HS-27A (cell line): ENCODE results near the gene MYO5B.
"Not testable (repeated sequence)": the region's sequence is repeated elsewhere in the genome, so short reads cannot be mapped to it uniquely, and the experiment has no call there.

Experiments used
- DNase-seq: peaks from one replicate; pipeline ENCODE4 v3.0.0-alpha.2; 2012; ENCODE audit warnings: low read depth, missing footprints

The MYO5B gene

GRCh38 chr18:50099725-50100407 lies 95.1 kb downstream of the MYO5B start:
- no peak for DNase-seq

- no peak for DNase-seq
Measured at GRCh38 chr18:50097702-50098101, 97.2 kb downstream of the MYO5B start.

DNA sequence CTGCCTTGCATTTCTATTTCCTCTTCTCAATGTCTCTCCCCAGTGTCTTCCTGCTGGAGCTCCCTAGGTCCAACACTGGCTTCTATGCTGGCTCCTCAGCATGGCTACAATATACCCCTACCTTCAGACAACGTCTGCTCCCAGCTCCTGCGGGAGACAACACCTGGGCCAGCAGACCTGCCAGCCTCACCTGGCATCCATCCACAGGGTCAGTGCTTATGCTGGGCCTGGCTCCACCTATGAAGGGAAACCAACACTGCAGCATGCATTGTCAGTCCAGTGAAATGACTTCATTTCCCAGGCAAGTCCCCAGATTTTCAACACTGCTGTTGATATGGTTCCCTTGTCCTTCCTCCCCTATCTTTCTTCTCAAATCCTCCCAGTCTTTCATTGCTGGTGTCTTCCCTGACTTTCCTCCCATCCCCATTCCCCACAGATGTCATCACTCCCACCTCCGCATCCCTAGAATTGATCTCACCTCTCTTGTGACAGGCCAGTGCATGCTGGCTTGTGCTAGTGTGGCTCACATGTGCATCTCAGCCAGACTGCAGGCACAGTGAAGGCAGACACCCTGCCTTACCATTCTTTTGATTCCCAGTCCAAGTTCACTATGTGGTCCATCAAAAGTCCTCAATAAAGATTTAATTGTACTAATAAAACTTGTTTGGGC lies 98.0 kb downstream of the MYO5B start:
- DNase-seq = no peak

- not testable (repeated sequence) for DNase-seq
Measured at GRCh38 chr18:50094786-50095185, 100.2 kb downstream of the MYO5B start.

GRCh38 chr18:50094221-50094773 lies 100.7 kb downstream of the MYO5B start:
- no peak for DNase-seq

DNA sequence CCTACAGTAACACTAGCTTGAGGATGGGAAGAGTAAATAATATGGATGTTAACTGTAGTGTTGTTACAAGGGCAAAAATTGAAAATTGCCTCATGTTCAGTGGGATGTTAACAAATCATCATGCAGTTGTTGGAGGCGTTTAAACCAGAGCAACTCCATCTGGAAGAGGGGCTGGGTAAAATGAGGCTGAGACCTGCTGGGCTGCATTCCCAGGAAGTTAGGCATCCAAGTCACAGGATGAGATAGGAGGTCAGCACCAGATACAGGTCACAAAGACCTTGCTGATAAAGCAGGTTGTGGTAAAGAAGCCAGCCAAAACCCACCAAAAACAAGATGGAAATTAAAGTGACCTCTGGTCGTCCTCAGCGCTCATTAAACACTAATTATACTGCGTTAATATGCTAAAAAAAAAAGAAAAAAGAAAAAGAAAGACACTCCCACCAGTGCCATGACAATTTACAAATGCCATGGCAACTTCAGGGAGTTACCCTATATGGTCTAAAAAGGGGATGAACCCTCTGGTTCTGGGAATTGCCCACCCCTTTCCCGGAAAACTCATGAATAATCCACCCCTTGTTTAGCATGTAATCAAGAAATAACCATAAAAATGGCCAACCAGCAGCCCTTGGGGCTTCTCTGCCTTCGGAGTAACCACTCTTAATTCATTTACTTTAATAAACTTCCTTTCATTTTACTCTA lies 101.4 kb downstream of the MYO5B start:
- DNase-seq = no peak

DNA sequence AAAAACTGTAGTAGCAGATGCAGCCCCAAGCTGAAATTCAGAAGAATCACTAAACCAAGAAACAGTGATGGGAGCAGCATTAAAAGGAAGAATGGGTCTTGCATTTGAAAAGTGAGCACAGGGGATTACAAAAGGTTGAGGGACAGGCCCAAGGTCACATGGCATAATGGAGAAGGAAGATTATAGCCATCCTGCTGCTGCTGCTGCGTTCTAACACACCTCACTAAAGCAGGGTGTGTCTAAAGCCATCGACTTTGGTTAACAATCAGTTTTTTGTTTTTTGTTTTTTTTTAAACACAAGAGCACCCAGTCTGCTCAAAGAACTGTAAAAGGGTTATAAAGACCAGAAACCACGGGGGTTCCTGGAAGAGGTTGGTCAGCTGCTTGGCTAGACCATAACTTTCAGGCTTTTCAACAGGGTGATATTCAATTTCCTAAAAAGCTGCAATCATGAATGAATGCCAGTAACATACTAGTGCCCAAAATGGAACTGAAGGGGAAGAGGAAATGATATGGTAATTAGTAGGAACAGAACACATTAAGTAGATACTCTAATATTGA lies 102.6 kb downstream of the MYO5B start:
- DNase-seq = no peak

DNA sequence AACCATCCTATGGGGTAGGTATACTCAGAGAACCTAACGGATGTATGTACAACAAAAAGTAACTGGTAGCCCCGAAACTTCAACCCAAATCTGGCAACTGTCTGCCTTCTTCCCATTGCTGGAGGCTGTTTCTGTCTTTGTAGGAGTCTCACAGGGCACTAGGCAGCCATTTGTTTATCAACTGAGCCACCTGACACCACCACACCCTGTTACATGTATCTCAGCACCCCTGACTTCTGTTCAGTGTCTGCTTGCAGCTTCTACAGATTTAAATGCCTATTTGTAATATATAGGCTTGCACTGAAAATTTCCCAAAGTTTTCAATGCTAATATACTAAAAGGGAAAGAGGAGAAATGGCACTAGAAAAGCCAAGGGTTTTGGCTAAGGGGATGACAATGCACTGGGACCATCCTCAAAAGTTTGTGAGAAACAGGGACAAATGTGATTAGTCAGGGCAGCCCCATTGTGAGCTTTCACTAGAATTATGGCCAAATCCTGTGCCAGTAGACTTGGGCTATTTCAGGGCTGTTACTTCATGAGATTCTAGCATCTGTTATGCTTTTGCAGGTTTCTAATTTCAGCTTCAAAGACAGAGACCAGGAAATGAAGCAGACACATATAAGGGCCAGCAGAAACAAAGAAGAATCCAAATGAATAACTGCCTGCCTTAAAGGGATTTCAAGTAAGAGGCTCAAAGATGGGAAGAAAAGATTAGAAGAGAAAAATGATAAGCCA lies 103.3 kb downstream of the MYO5B start:
- no peak for DNase-seq

GRCh38 chr18:50090370-50091312 lies 104.3 kb downstream of the MYO5B start:
- no peak for DNase-seq

- no peak for DNase-seq
Measured at GRCh38 chr18:50089702-50090101, 105.2 kb downstream of the MYO5B start.

DNA sequence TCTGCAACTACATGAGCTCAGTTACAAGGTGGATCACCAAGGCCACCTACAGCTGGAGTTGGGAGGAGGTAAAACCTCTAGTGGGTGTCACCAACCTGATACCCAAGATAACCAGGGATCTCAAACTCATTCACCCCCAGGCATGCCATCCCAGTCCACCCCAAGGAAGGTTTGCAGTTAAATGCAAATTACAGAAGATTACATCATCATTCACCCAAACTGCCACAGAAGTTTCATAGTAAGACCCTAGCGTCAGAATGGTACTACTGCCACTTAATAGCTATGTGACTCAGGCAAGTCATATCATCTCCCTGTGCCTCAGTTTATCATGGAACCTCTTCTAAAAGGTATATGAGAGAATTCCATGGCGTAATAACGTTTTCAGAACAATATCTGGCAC lies 111.2 kb downstream of the MYO5B start:
- no peak for DNase-seq

DNA sequence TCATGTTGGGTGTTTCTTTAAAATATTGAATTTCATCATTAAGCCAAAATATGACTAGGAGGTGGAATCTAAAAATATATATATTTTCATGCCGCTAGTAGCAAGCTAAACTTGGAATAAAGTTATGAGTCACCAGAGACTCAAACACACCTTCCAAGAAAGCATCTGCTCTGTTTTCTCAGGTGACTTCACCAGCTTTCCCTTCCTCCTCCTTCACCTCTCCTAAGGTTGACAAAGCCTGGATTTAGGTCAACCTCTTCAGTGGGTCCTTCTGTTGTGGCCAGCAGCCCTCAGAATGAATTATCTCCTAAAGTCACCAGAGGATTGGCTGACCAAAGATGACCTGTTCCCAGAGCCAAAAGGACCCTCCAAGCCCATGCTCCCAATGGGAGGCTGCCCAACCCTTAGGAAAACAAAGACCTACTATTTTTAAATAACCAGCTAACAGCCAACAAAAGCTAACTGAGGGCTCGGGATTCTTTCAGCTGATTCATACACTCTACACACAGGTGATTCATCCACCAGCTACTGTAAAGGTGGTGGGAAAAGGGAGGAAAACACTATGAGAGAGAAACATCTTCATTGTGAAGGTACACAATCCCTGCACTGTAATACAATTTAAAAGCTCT lies 113.9 kb downstream of the MYO5B start:
- no peak for DNase-seq

GRCh38 chr18:50080316-50080715 lies 114.6 kb downstream of the MYO5B start:
- no peak for DNase-seq

- no peak for DNase-seq
Measured at GRCh38 chr18:50079571-50080295, 115.2 kb downstream of the MYO5B start.

GRCh38 chr18:50076277-50076676 lies 118.7 kb downstream of the MYO5B start:
- no peak for DNase-seq

DNA sequence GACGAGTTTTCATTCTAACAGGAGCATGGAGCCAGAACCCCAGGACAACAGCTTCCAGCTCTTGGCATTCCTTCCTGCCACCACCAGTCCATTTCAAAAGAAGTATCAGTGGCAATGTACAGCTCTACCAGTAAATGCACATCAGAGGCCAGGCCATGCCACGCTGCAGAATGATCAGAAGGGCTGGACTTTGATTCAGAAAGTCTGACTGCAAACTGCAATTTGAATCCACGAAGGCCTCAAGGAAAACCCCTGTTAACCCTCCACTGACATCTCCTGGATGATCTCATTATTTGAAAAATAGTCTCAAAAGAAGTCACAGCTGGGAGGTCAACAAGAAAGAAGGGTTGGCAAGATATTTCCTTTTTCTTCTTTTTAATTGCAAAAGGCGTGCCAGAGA lies 119.2 kb downstream of the MYO5B start:
- DNase-seq = no peak

DNA sequence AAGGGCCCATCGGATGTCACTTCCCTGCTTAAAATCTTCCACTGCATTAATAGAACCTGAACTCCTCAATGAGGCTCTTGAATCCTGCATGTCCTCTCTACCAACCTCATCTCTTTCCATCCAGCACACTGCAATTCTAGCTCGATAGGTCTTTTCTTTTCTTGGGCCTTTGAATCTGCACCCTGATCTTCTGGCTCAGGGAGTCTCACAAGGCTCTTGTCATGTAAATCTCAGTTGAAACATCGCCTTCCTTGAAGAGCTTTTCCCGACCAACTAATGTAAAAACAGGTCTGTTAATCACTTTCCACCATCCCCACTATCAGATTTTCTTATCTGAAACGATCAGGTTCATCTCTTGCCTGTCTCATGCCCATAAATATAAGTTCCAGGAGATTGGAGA lies 120.5 kb downstream of the MYO5B start:
- no peak for DNase-seq

DNA sequence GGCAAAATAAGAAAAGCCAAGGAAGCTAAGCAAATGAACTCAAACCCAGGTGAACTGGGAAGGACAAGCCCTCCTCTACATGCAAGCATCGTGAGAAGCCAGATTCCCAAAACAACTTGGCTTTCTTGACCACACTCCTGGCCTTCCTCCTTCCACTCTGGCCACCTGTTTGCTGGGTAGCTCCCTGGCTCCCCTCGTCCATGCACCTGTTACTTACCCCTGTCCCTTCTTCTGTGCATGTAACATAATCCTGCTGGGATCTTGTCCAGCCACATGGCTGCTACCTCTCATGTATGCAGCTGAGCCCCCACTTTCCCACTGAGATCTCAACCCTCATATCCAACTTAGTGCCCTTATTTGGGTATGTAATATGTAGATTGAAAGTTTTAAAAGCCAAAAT lies 121.6 kb downstream of the MYO5B start:
- no peak for DNase-seq

DNA sequence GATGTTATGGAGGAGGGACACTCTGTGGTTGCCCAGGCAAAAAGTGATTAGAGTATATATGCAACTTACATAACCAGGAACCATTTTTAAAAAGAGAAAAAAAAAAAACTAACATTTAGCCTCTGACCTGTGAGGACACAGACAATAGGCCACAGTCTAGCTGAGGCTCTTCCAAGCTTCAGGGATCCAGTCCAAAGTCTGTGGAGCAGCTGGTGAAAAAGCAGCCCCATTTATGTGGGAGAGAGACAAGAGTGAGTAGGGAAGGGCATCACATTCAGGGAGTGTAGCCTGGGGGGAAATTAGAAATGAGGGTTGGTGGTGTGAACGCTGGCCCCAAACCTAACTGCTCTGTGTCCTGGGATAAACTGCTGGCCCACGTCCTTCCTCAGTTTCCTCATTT lies 122.8 kb downstream of the MYO5B start:
- DNase-seq = no peak

DNA sequence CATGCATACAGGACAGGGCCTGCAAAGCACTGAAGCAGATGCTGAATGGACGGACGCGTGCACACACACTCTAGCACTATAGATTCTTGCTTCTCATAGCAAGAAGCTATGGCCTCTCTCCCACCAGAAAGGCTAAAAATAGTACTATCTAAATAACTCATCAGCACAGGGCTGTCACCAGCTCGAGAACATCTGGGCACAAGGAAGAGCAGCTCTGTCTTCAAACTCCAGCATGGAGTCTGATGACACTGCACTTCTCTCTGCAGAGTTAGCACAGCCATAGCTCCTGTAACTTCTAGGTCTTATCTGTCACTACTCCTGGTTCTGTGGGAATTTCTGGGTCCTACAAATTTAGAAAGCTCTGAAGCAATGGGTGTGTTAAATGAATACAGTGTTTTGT lies 123.5 kb downstream of the MYO5B start:
- no peak for DNase-seq
